OCI-LY3 (cell line): ENCODE data around the gene TPX2.
"Not testable (repeated sequence)": the region's sequence is repeated elsewhere in the genome, so short reads cannot be mapped to it uniquely, and the experiment has no call there.

ENCODE experiments used
- H2AFZ ChIP-seq: fragments of 200-600, 300-600 bp; shearing (Covaris generic); 2 replicates; pipeline ENCODE4 v1.6.0; 2014; ENCODE audit warnings: antibody characterized with exemption, low read depth, low read length
- H3K27ac ChIP-seq: fragments of 200-600, 300-600 bp; sonication (generic); 2 replicates; pipeline ENCODE4 v1.5.1; 2014; ENCODE audit warnings: mild to moderate bottlenecking, low read length, moderate library complexity, mixed read lengths
- H3K27me3 ChIP-seq: fragments of 200-600, 300-600 bp; sonication (generic); 2 replicates; pipeline ENCODE4 v1.6.1; 2014; ENCODE audit warnings: low read depth, low read length, mixed read lengths
- H3K36me3 ChIP-seq: fragments of 200-600, 300-600 bp; sonication (generic); replicated peaks from 2 replicates; pipeline ENCODE3; 2014; ENCODE audit warnings: low read depth, low read length, mixed read lengths
- H3K4me1 ChIP-seq: fragments of 300-600, 200-600 bp; sonication (generic); 2 replicates; pipeline ENCODE4 v1.6.1; 2014; ENCODE audit warnings: low read length, mixed read lengths
- H3K4me2 ChIP-seq: fragments of 200-600, 300-600 bp; sonication (generic); 2 replicates; pipeline ENCODE4 v1.6.1; 2014; ENCODE audit warnings: low read length, mixed read lengths
- H3K4me3 ChIP-seq: fragments of 300-600, 200-600 bp; sonication (generic); 2 replicates; pipeline ENCODE4 v1.5.1; 2014; ENCODE audit warnings: antibody characterized with exemption, mild to moderate bottlenecking, low read length, moderate library complexity
- H3K79me2 ChIP-seq: fragments of 300-600, 200-600 bp; shearing (Covaris generic); 2 replicates; pipeline ENCODE4 v1.6.1; 2014; ENCODE audit warnings: mild to moderate bottlenecking, low read length, mixed read lengths
- H3K9ac ChIP-seq: fragments of 300-600, 200-600 bp; shearing (Covaris generic); 2 replicates; pipeline ENCODE4 v1.6.0; 2014; ENCODE audit warnings: mild to moderate bottlenecking, low read length, moderate library complexity
- H3K9me3 ChIP-seq: fragments of 200-600, 300-600 bp; shearing (Covaris generic); 2 replicates; pipeline ENCODE4 v1.6.1; 2014; ENCODE audit warnings: low read length, mixed read lengths; ENCODE audit not compliant: insufficient read depth
- H4K20me1 ChIP-seq: fragments of 200-600, 300-600 bp; sonication (generic); 2 replicates; pipeline ENCODE4 v1.6.1; 2016; ENCODE audit warnings: low read length, mixed read lengths; ENCODE audit not compliant: insufficient read depth
- EZH2phosphoT487 ChIP-seq: fragments of 200-600 bp; shearing (Covaris generic); IDR thresholded peaks from 2 replicates; pipeline ENCODE4 v1.6.1; 2018; ENCODE audit warnings: antibody characterized with exemption, mixed run types, low read depth
- TF ChIP-seq, protein P1 (sequence below): fragments of 200-600, 300-600 bp; sonication (generic); IDR thresholded peaks from 2 replicates; pipeline ENCODE4 v1.5.1; 2014; ENCODE audit warnings: antibody characterized with exemption, low read length, low read depth

Gene TPX2

DNA sequence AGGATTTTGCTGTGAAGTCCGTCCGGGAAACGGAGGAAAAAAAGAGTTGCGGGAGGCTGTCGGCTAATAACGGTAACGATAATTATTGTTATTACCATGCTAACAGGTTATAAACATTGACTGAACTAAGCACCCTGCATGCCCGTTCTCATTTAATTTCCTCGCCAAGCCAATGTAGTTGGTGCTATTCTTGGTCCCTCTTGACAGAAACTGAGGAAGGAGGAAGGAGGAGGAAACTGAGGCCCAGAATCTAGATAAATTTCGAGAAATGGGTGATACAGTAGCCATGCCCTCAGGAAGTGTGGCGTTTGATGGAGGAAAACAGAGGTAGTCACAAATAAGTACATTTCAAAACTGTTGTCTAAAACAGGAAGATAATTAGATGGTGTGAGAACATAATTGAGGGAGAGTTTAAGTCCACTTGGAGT lies 474 bp downstream of the TPX2 start:
- Histone ChIP-seq H3K9me3 (no peaks in the 10 kb centered on the region), H3K36me3 (peaks cover 10% of the 10 kb centered on the region), H3K4me3 (peak overlapping the region; percentile 85), H3K4me1 (peaks cover 15% of the 10 kb centered on the region), H3K27ac (peak overlapping the region; percentile 67), H3K4me2 (peak overlapping the region; percentile 91), H3K79me2 (peaks cover 55% of the 10 kb centered on the region), H3K27me3 (no peaks in the 10 kb centered on the region), H4K20me1 (peaks cover 3% of the 10 kb centered on the region; the same call in 1 of the 2 replicates), H2AFZ (peak overlapping the region; percentile 85), H3K9ac (peak overlapping the region; percentile 93)
- no peak for TF ChIP-seq EZH2phosphoT487
- TF ChIP-seq, protein P1, sequence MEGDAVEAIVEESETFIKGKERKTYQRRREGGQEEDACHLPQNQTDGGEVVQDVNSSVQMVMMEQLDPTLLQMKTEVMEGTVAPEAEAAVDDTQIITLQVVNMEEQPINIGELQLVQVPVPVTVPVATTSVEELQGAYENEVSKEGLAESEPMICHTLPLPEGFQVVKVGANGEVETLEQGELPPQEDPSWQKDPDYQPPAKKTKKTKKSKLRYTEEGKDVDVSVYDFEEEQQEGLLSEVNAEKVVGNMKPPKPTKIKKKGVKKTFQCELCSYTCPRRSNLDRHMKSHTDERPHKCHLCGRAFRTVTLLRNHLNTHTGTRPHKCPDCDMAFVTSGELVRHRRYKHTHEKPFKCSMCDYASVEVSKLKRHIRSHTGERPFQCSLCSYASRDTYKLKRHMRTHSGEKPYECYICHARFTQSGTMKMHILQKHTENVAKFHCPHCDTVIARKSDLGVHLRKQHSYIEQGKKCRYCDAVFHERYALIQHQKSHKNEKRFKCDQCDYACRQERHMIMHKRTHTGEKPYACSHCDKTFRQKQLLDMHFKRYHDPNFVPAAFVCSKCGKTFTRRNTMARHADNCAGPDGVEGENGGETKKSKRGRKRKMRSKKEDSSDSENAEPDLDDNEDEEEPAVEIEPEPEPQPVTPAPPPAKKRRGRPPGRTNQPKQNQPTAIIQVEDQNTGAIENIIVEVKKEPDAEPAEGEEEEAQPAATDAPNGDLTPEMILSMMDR: no peak

DNA sequence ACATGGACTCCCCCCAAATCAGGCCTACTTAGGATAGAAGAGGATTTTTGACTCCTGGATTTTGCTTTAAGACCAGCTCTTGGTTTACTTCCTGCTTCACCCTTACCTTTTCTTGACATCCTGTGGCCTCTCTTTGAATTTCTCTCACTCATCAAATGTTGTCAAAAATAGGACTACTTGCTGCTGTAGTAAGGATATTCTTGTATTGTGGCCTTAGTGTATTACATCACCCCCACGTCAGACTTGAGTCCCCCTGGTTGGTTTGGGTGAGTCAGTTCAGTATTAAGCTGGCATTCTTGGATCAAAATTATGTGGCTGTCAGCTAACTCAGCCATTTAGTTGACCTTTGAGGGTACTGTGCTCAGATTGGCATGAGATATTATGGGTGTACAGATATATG lies 1.1 kb downstream of the TPX2 start:
- Histone ChIP-seq H3K9me3 (no peaks in the 10 kb centered on the region), H3K27ac (peak overlapping the region; percentile 67), H3K9ac (peak overlapping the region; percentile 93), H4K20me1 (peaks cover 3% of the 10 kb centered on the region; the same call in 1 of the 2 replicates), H3K4me1 (peaks cover 15% of the 10 kb centered on the region), H3K27me3 (no peaks in the 10 kb centered on the region), H3K4me3 (peak overlapping the region; percentile 85), H3K36me3 (peaks cover 13% of the 10 kb centered on the region), H3K79me2 (peaks cover 61% of the 10 kb centered on the region), H3K4me2 (peak overlapping the region; percentile 91), H2AFZ (no peak overlapping the region)
- TF ChIP-seq EZH2phosphoT487: no peak
- TF ChIP-seq, protein P1: no peak

DNA sequence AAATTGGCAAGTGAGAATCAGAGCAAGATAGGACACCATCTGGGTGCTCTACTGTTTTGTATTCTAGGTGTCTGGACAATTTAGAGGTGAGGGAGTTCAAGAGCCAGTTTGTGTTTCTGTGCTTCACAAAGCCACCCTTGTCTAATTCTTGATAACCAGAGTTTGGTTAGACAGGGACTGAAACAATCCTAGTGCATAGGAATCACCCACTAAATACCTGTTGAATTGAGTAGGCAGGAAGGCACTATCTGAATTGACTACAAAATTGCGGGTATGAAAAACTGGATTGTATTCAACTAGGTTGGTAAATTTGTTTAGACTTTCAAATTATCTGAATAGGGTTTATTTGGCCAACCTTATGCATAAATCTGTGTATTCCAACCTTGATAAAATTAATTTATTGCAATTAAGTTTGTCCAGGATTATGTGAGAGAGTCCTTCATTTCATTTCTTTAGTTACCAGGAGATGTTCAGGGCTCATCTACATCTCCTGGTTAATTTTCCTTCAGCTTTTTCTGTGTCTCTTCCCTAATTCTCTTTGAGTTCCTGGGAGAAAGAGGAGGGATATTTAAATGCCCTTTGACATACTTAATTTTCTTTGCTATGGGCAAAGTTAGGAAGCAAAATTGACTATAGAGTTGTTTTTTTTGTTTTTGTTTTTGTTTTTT lies 1.7 kb downstream of the TPX2 start:
- Histone ChIP-seq H3K27me3 (no peaks in the 10 kb centered on the region), H3K4me2 (peak overlapping the region; percentile 91), H3K4me3 (peak overlapping the region; percentile 85), H2AFZ (no peak overlapping the region), H3K9me3 (no peaks in the 10 kb centered on the region), H3K79me2 (peaks cover 67% of the 10 kb centered on the region), H3K9ac (peak overlapping the region; percentile 93), H3K4me1 (peaks cover 15% of the 10 kb centered on the region), H3K27ac (peak overlapping the region; percentile 67; the same call in 1 of the 2 replicates), H4K20me1 (peaks cover 7% of the 10 kb centered on the region; the same call in 1 of the 2 replicates), H3K36me3 (peaks cover 16% of the 10 kb centered on the region)
- TF ChIP-seq, protein P1: no peak
- TF ChIP-seq EZH2phosphoT487: no peak

DNA sequence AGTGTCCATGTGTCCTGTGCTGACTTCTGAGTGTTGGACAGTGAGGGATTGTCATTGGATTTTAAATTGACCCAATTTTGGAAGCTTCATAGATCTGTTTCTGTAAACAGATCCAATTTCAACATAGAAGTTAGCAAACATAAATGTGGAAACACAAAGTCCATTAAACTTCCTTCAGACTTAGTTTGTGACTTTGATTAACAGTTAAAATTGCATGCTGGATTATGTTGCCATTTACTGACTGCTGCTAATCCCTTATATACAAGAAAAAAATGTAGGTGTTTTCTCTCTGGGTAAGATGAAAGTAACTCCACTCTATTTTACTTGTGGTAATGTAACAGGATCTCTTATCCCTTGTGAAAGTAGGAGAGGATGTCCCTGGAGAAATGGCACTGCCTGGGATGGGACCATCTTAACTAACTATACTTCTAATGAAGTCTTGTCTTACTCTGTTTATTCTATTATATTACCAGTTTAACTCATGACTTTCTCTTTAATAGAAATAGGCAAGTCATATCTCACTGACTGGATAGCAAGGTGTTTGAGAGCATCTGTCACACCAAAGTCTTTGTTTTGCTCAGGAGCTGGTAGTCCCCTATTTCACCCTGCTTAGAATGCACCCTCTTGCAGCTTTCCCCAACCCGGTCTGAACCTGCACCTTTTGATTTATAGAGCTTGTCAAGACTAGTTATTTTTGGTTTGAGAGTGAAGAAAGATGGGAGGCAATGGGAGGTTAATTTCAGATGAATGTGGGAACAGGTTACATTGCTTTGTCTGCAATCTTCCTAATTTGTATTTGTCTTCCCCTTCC lies 7.2 kb downstream of the TPX2 start:
- peaks cover 32% of the 10 kb centered on the region for H4K20me1 ChIP-seq

DNA sequence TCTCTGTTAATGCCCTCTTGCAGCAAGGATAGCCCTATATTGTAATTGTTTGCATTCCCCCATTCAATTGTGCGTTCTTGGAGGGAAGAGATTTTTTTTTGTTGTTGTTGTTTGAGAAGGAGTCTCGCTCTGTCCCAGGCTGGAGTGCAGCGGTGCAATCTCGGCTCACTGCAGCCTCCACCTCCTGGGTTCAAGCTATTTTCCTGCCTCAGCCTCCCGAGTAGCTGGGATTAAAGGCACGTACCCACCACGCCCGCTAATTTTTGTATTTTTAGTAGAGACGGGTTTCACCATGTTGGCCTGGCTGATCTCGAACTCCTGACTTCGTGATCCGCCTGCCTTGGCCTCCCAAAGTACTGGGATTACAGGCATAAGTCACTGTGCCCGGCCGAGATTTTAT lies 7.9 kb downstream of the TPX2 start:
- H3K4me1 ChIP-seq: peaks cover 11% of the 10 kb centered on the region
- peaks cover 34% of the 10 kb centered on the region for H3K36me3 ChIP-seq
- not testable (repeated sequence) for H3K27me3 ChIP-seq, H3K9me3 ChIP-seq, H3K4me3 ChIP-seq, H3K27ac ChIP-seq, H2AFZ ChIP-seq, H3K9ac ChIP-seq, H3K4me2 ChIP-seq
- peaks cover 93% of the 10 kb centered on the region for H3K79me2 ChIP-seq
- H4K20me1 ChIP-seq: peaks cover 37% of the 10 kb centered on the region

More for the DNA sequence above, 7.2 kb downstream of the TPX2 start:
- Histone ChIP-seq H3K9ac (no peak overlapping the region), H3K79me2 (peaks cover 93% of the 10 kb centered on the region), H3K4me3 (no peak overlapping the region), H3K36me3 (peaks cover 33% of the 10 kb centered on the region), H3K9me3 (no peaks in the 10 kb centered on the region), H3K27me3 (no peaks in the 10 kb centered on the region), H2AFZ (no peak overlapping the region), H3K27ac (no peak overlapping the region), H3K4me1 (peaks cover 11% of the 10 kb centered on the region), H3K4me2 (no peak overlapping the region)
- TF ChIP-seq, protein P1: no peak
- no peak for TF ChIP-seq EZH2phosphoT487
